Measurements from ENCODE around the gene FABP3. TPM values are rescaled to one million over a fixed set of nuclear protein-coding genes. Genes with fewer than 3 reads are reported as not detected.
A peak's percentile ranks its signal among the peaks of the same experiment; 100 is the strongest.

FABP3 gene
- 198 TPM for total RNA-seq

DNA sequence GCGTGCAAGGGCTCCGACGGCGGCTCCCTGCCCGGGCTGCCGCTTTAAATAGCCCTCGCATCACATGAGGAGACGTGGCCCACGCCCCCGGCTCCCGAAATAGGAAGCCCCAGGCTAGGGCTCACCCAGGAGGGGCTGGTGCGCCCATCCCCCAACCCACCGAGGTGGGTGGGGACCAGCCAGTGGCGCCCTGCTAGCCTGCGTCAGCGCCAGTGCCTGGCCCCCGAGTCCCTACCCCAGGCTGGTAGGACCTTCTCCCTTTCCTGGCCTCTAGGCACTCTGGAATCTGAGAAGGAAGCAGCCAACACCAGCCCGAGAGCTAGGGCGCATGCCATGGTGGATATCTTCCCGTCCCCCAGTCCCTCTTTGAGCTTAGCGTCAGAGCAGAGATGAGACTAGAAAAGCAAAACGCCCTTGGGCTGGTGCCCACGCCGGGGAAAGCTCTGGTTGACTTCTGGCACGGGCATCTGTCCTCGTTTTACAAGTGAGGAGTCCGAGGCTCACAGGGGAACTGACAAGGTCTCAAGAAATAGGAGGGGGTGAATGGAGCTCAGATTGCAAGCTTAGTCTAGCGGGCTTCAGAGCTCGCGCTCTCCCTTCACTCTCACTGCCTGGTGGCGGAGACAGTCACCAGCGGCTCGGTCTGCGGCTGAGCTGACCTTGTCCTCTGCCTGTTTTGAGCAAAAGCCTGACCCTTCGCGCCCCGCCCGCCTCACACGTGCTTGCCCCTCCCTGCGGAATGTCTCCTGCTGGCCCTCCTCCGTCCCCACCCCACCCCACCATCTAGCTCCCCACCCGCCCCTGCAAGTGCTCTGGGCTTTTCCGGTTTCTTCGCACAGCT lies at the start of gene FABP3:
TSS of gene FABP3 (minus strand) at position 21 of the 841 bp plus-strand sequence. CDS start 62 bp downstream, outside the sequence.
- DNase-seq (ENCODE audit: low spot score in 2 of 2) (peak; percentile 50 to 61), FAIRE-seq (no peak)

GRCh38 chr1:31421371-31422040 lies 48.6 kb upstream of the FABP3 start:
- no peak for FAIRE-seq

DNA sequence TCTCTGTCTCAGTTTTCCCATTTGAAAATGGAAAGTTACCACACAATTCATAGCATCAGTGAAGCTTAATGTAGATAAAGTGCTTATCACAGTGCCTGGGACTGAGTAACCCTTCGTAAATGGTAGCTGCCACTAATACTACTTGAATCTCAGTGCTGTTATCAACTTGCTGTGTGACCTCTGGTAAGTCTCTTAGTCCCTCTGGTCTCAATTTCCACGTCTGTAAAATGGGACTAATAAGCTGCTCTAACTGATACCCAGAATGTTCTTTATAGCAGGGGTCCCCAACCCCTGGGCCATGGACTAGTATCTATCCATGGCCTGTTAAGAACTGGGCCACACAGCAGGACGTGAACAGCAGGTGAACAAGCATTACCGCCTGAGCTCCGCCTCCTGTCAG lies 47.8 kb upstream of the FABP3 start:
- DNase-seq (ENCODE audit: low spot score in 2 of 2) (no peak), FAIRE-seq (no peak)

More at GRCh38 chr1:31421371-31422040, 48.6 kb upstream of the FABP3 start:
- DNase-seq (ENCODE audit: low spot score in 2 of 2) = no peak

GRCh38 chr1:31418626-31419323 lies 45.9 kb upstream of the FABP3 start:
- FAIRE-seq (no peak), DNase-seq (ENCODE audit: low spot score in 2 of 2) (no peak)

GRCh38 chr1:31417148-31417547 lies 44.3 kb upstream of the FABP3 start:
- DNase-seq (ENCODE audit: low spot score in 2 of 2) (no peak), FAIRE-seq (no peak)

DNA sequence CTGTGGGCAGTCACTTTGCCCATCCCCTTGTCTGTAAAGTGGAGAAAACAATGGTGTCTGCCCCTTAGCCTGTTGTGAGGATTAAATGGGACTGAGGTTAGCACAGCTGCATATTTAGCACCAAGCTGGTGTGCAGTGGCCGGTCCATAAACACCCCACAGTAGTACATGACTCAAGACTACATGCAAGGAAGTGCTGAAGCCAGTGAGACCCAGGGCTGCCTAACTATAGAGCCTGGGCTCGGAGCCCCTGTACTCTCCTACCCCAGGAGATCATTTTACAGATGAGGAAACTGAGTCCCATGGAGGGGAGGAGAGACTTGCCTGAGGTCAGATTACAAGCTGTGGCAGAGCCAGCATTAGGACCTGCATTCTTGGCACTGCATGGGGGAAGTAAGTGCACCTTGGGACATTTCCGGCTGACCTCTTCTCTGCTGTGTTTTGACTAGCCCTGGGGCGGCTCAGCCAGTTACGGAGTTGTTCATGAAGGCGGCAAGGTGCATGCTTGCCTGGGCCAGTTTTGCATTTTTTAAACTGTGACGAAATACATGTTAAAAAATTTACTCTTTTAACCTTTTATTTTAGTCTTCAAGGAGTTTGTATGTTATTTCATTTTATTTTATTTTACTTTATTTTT lies 43.3 kb upstream of the FABP3 start:
- no peak for DNase-seq (ENCODE audit: low spot score in 2 of 2)

DNA sequence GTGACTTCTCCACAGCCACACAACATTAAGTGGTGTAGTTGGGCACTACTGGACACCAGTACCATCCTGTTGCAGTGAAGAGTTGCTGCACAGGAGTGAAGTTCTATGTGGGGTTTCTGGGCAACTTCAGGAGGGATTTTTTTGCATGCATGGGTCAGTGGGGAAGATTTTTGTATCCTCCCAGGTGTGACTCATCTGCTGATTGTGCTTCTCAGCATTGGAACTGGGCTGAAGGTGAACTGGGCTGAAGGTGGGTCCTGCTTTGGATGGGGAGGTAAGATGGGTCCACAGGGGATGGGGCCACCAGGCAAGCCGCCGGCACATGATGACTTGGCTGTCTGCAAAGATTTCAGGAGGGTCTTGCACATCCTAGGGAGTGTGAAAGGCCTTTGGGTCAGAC lies 42.8 kb upstream of the FABP3 start:
- FAIRE-seq (no peak), DNase-seq (ENCODE audit: low spot score in 2 of 2) (no peak)

More for the DNA sequence above, 43.3 kb upstream of the FABP3 start:
- FAIRE-seq = no peak

DNA sequence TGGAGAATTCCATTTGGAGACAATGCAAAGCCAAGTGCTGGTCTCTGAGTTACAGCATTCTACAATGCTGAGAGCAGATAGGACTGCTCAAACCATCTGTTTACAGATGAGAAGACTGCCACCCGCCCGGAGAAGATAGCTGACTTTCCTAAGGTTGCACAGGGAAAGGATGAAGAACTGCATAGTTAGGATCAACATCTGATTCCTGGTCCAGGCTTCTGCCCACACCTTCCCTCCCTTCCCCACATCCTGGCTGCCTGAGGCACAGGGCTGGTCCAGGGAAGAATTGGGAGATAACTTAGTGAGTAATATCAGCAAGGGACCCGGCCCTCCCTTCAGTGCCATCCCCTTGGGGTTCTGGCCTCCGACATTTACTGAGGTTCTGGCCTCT lies 42.1 kb upstream of the FABP3 start:
- FAIRE-seq = no peak
- no peak for DNase-seq (ENCODE audit: low spot score in 2 of 2)

DNA sequence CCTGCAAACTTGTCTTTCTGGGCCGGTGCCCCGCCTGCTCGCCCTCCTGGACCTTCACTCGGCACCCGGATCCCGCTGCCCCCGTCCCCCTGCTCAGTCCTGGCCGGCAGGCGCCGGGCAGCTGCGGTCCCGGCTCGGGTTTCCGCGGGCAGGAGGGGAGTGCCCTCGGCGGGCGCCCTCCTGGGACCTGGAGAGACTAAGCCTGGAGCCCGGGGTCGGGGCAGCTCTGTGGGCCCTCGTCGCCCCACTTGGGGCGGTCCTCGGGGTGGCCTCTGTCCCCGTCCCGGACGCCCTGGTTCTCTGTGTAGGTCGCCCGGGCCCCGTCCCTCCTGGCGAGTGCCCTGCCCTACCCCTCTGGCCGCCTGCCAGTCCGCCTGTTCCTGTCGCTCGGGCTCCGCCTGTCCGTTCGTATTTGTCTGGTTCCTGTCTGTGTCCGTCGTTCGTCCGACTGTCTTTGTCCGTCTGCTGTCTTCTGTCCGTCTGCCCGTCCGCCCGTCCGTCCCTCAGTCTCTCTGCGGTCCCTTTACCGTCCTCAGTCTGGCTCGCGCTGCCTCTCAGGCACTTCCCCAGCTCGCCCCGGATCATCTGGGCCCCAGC lies 40.6 kb upstream of the FABP3 start:
- peak in 1 of 2 donors; percentile 56 for DNase-seq (ENCODE audit: low spot score in 2 of 2)
- FAIRE-seq = no peak

- peak; percentile 43 to 54 for DNase-seq (ENCODE audit: low spot score in 2 of 2)
- FAIRE-seq = no peak
Observed at GRCh38 chr1:31412732-31413404, 40.0 kb upstream of the FABP3 start, which contains the start of gene SERINC2. Gene SERINC2, plus strand, starts transcription at chr1:31413213. Its CDS starts 53 bp downstream, at chr1:31413266.

GRCh38 chr1:31412205-31412604 lies 39.3 kb upstream of the FABP3 start:
- FAIRE-seq = no peak
- DNase-seq (ENCODE audit: low spot score in 2 of 2) = no peak

DNA sequence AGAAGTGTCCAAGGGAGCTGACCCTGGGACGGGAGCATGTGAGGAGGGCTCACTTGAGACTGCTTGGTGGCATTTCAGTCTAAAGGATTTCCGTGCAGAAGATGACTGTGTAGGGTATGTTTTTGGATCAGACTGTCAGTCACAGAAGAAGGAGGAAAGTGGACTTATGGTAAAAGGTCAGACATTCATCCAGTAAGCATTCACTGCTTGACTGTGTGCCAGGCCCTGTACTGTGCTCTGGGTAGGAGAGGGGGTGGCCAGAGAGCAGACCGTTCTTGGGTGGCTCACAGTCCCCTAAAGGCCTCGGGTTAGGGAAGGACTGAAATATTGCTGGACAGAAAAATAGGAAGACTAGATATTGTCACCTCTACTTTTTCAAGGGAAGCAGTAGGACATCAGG lies 38.0 kb upstream of the FABP3 start:
- DNase-seq (ENCODE audit: low spot score in 2 of 2) = no peak
- no peak for FAIRE-seq

- DNase-seq (ENCODE audit: low spot score in 2 of 2) (no peak), FAIRE-seq (no peak)
Observed at GRCh38 chr1:31409946-31410858, 37.3 kb upstream of the FABP3 start.

DNA sequence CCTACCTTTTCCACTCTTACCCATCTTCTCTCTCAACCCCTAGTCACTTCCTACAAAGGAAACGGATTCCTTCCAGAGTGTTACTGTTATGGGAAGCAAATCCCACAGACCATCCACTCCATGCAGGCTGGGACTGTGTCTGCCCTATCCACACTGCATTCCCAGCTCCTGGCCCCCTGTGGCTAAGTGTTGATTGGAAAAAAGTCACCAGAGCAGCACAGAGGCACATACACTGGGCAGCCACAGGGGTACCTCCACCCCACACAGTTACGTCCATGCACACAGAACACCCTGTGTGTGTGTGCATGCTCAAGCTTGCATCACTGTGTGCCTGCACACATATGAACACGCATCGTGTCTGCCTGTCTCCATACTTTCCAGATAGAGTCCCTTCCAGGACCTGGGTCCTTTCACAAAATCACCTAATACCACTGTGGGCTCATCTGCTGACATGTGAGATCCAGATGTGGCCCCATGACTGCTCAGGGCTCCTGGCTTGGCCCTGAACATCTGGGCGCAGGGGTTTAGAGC lies 36.0 kb upstream of the FABP3 start:
- DNase-seq (ENCODE audit: low spot score in 2 of 2) (no peak), FAIRE-seq (no peak)

DNA sequence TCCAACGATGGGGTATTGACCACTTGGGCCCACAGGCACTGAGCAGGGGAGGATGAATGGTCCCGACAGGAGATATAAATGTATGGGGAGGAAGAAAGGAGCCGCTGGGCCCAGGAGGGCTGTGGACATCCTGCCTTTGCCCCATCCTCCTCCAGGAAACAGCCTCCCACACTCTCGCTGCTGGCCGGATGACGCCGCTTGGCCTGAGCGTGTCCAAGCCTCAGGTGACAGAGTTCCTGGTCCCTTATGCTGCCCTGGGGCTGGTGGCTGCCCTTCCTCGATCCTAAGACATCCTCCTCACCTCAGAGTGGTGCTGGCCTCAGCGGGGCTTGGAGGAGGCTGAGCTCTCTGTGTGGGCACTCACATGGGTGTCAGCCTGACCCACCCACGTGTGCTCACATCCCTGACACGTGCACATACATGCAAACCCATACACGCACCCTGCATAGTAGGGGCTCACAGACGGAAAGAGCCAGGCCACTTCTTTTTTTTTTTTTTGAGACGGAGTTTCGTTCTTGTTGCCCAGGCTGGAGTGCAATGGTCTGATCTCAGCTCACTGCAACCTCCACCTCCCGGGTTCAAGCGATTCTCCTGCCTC lies 34.3 kb upstream of the FABP3 start:
- DNase-seq (ENCODE audit: low spot score in 2 of 2) (no peak), FAIRE-seq (no peak)

DNA sequence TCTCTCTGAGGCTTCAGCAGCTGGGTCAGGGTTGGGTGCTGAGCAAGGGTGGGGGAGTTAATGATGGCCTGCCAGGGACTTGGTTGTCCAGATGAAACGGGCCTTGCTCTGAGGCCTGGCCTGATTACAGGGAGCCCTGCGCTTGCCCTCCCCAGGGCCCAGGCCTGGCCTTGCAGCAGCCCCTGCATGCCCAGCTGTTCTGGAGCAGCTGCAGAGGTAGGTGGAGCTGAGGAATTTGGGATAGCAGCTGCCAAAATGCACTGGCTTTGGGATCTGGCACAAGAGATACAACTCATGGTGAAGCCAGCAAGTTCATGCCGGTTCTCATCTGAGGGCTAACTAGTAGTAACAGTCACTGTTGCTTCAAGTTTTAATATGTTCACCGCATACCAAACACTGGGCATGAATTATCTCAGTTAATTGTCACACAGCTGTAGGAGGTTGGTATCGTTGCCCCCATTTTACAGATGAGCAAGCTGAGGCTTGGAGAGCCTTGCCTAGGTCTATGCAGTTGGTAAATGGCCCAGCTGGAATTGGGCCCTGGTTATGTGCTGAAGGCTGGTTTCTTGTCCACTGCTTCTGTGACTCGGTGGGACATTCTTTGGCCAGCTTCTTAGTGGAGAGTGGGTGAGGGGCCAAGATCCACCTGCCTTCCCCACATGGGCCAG lies 32.8 kb upstream of the FABP3 start:
- FAIRE-seq = no peak

GRCh38 chr1:31401241-31401640 lies 28.4 kb upstream of the FABP3 start:
- no peak for DNase-seq (ENCODE audit: low spot score in 2 of 2)

More for the DNA sequence above, 32.8 kb upstream of the FABP3 start:
- no peak for DNase-seq (ENCODE audit: low spot score in 2 of 2)

More at GRCh38 chr1:31401241-31401640, 28.4 kb upstream of the FABP3 start:
- FAIRE-seq = no peak
